ENCODE results near the gene AP3B2.
"Not testable (repeated sequence)": the region's sequence is repeated elsewhere in the genome, so short reads cannot be mapped to it uniquely, and the experiment has no call there.

Gene AP3B2

GRCh38 chr15:82647045-82647834, 62.4 kb downstream of the AP3B2 start, which contains the start of gene CPEB1:
Gene CPEB1, minus strand, starts transcription at chr15:82647363. Its CDS starts 18,904 bp downstream, at chr15:82628459.
- no peak for DNase-seq

GRCh38 chr15:82646250-82647044, 63.2 kb downstream of the AP3B2 start:
- DNase-seq, result no peak

GRCh38 chr15:82644967-82645852, 64.5 kb downstream of the AP3B2 start:
- not testable (repeated sequence) for DNase-seq

- DNase-seq, result no peak
Measured at GRCh38 chr15:82643992-82644391, 65.7 kb downstream of the AP3B2 start.

GRCh38 chr15:82642656-82643055, 67.0 kb downstream of the AP3B2 start:
- no peak for DNase-seq

GRCh38 chr15:82641129-82641798, 68.4 kb downstream of the AP3B2 start:
- DNase-seq, result no peak

GRCh38 chr15:82640672-82641071, 69.0 kb downstream of the AP3B2 start:
- DNase-seq, result no peak

GRCh38 chr15:82635798-82636197, 73.9 kb downstream of the AP3B2 start:
- no peak for DNase-seq

- DNase-seq, result no peak
Measured at GRCh38 chr15:82630033-82630432, 79.6 kb downstream of the AP3B2 start.

- no peak for DNase-seq
Measured at GRCh38 chr15:82625136-82625535, 84.5 kb downstream of the AP3B2 start.

GRCh38 chr15:82624438-82624837, 85.2 kb downstream of the AP3B2 start:
- DNase-seq, result no peak

GRCh38 chr15:82624008-82624407, 85.7 kb downstream of the AP3B2 start:
- DNase-seq, result no peak

GRCh38 chr15:82621970-82622369, 87.7 kb downstream of the AP3B2 start:
- DNase-seq, result no peak

GRCh38 chr15:82613747-82614146, 95.9 kb downstream of the AP3B2 start:
- no peak for DNase-seq

- DNase-seq, result no peak
Measured at GRCh38 chr15:82611348-82611747, 98.3 kb downstream of the AP3B2 start.
